ENCODE data around the gene COLGALT1.
"Not testable (repeated sequence)": the region's sequence is repeated elsewhere in the genome, so short reads cannot be mapped to it uniquely, and the experiment has no call there.

COLGALT1 gene

GRCh38 chr19:17555480-17555928, at the start of gene COLGALT1:
Gene COLGALT1 (plus strand): TSS chr19:17555649. CDS start chr19:17555714, 65 bp downstream.
- DNase-seq (ENCODE audit: low spot score) = peak; percentile 98

GRCh38 chr19:17506745-17507144, 48.7 kb upstream of the COLGALT1 start:
- DNase-seq (ENCODE audit: low spot score) = no peak

DNA sequence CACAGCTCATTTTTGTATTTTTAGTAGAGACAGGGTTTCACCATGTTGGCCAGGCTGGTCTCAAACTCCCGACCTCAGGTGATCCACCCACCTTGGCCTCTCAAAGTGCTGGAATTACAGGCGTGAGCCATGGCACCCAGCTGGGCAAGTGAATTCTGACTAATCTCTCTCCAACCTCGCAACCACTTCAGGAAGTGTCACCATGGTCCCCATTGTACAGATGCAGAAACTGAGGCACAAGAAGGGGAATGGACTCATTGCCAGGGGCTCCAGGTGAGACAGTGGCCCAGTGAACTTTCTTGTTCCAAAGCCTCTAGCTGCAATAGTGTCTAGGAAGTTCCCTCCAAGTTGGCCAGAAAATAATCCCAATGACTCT, 46.9 kb upstream of the COLGALT1 start:
- not testable (repeated sequence) for DNase-seq (ENCODE audit: low spot score)

DNA sequence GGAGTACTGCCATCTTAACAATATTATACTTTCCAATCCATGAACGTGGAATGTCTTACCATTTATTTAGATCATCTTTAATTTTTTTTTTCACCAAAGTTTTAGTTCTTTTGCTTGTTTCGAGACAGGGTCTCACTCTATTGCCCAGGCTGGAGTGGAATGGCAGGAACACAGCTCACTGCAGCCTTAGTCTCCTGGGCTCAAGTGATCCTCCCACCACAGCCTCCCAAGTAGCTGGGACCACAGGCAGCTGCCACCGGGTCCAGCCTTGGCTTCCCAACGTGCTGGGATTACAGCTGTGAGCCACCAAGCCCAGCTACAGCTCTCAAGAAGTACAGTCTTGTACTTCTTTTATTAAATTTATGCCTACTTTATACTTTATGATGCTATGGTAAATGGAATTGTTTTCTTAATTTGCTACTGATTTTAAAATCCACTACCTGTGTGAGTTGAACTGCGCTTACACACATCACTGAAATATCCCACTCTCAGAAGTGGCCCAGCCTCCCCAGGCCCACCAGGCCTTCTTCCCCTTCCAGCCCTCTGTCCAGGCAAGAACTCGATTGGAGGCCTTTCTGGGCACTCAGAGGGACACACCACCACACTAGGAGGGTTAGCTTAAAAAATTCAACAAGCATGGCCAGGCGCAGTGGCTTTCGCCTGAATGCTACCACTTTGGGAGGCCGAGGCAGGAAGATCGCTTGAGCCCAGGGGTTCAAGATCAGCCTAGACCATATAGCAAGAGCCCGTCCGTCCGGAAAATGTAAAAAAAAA, 45.0 kb upstream of the COLGALT1 start:
- no peak for DNase-seq (ENCODE audit: low spot score)

- DNase-seq (ENCODE audit: low spot score) = peak; percentile 83
Observed at GRCh38 chr19:17511724-17512573, 43.5 kb upstream of the COLGALT1 start.

DNA sequence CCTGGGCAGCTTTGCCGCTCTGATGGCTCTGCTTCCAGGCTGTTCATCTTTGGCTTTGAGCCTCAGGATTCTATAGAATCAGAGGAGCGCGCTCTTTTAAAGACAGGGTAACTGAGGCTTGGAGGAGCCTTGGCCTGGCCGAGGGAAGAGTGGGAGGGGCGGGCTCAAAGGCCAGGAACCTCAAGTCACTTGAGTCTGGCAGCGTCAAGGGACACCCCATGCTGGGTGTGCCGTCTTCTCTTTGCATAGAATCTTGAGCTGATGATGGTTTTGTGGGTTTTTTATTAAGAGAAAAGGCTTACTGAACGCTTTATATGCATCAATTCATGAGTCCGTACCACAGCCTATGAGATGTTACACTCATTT, 42.9 kb upstream of the COLGALT1 start:
- DNase-seq (ENCODE audit: low spot score) = no peak

DNA sequence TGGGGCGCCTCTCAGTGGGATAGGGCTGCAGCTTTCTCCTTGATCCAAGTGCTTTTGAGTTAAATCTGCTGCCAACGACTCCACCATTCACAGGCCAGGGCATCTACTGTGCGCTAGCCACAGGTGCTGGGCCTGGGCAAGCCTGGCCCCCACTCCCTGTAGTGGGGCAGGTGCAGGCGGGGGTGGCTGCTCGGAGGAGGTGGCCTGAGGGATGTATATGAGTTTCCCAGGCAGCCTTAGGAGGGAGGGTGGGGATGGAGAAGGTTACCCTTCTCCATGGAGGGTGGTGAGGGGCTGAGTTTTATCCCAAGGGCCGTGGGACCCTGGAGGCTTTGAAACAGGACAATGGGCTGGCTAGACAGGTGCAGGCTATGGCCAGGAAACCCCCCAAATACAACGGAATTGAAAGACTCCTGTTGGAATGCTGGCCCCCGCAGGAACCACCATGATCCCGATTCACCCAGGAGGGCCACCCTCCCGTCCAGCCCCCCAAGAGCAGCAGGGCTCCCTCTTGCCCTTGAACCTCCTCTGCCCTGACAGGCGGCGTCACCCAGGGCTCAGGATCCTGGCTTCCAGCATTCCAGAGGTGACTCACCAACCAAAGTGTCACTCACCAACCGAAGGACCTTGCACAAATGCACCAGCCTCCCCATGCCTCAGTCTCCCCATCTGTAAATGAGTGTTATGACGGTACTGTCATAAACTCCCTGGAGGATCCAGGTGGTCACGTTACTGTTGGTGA, 39.9 kb upstream of the COLGALT1 start:
- DNase-seq (ENCODE audit: low spot score) = no peak

- no peak for DNase-seq (ENCODE audit: low spot score)
Observed at GRCh38 chr19:17517898-17518297, 37.6 kb upstream of the COLGALT1 start.

GRCh38 chr19:17518654-17519053, 36.8 kb upstream of the COLGALT1 start:
- not testable (repeated sequence) for DNase-seq (ENCODE audit: low spot score)

GRCh38 chr19:17519967-17520366, 35.5 kb upstream of the COLGALT1 start:
- no peak for DNase-seq (ENCODE audit: low spot score)

DNA sequence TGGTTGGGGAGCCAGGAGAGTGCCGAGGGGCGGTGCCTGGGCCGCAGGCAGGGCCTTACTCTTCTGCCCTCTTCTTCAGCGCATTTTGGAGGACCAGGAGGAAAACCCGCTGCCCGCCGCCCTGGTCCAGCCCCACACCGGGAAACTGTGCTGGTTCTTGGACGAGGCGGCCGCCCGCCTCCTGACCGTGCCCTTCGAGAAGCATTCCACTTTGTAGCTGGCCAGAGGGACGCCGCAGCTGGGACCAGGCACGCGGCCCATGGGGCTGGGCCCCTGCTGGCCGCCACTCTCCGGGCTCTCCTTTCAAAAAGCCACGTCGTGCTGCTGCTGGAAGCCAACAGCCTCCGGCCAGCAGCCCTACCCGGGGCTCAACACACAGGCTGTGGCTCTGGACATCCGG, 34.6 kb upstream of the COLGALT1 start:
- DNase-seq (ENCODE audit: low spot score) = no peak

- no peak for DNase-seq (ENCODE audit: low spot score)
Observed at GRCh38 chr19:17522988-17523872, 32.2 kb upstream of the COLGALT1 start.

GRCh38 chr19:17524651-17525050, 30.8 kb upstream of the COLGALT1 start:
- DNase-seq (ENCODE audit: low spot score) = no peak

- DNase-seq (ENCODE audit: low spot score) = no peak
Observed at GRCh38 chr19:17525141-17525540, 30.3 kb upstream of the COLGALT1 start.

GRCh38 chr19:17526922-17527321, 28.5 kb upstream of the COLGALT1 start:
- no peak for DNase-seq (ENCODE audit: low spot score)

GRCh38 chr19:17527326-17527725, 28.1 kb upstream of the COLGALT1 start:
- no peak for DNase-seq (ENCODE audit: low spot score)

DNA sequence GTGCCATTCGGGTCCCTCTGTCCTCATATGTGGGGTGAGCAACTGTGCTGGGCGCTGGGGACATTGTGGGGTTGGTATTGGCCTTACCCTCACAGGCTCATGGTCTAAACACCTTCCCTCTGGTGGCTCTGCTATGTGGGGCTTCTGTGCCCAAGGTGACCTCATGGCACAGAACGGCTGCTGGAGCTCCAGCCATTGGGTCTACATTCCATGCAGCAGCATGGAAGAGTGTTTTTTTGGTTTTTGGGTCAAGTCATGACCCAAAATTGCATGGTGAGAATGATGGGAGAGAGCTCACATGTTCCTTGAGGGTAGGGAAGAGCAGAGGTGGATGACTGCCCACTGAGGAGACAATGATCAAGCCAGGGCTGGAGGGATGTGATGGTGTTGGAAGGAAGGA, 26.8 kb upstream of the COLGALT1 start:
- DNase-seq (ENCODE audit: low spot score) = no peak

GRCh38 chr19:17529239-17530158, 25.9 kb upstream of the COLGALT1 start:
- no peak for DNase-seq (ENCODE audit: low spot score)

- no peak for DNase-seq (ENCODE audit: low spot score)
Observed at GRCh38 chr19:17530586-17530985, 24.9 kb upstream of the COLGALT1 start.

GRCh38 chr19:17532116-17532515, 23.3 kb upstream of the COLGALT1 start:
- no peak for DNase-seq (ENCODE audit: low spot score)

Data from putamen (tissue), 1 donor.